KOPT-K1 (cell line): Measurements from ENCODE around the gene HSPA1B.

ENCODE experiments used
- H3K27ac ChIP-seq: fragments of 200-600 bp; sonication (generic); 2 replicates; pipeline ENCODE4 v1.5.1; 2016; ENCODE audit warnings: antibody characterized with exemption, mild to moderate bottlenecking, low read depth, low read length; ENCODE audit not compliant: poor library complexity, severe bottlenecking
- H3K36me3 ChIP-seq: fragments of 200-600 bp; sonication (generic); 2 replicates; pipeline ENCODE4 v1.5.1; 2017; ENCODE audit warnings: antibody characterized with exemption, mild to moderate bottlenecking, low read length, moderate library complexity; ENCODE audit not compliant: insufficient read depth
- H3K9me3 ChIP-seq: fragments of 200-600 bp; sonication (generic); 2 replicates; pipeline ENCODE4 v1.5.1; 2017; ENCODE audit warnings: antibody characterized with exemption, low read length, mild to moderate bottlenecking; ENCODE audit not compliant: insufficient read depth, poor library complexity, severe bottlenecking

The HSPA1B gene

DNA sequence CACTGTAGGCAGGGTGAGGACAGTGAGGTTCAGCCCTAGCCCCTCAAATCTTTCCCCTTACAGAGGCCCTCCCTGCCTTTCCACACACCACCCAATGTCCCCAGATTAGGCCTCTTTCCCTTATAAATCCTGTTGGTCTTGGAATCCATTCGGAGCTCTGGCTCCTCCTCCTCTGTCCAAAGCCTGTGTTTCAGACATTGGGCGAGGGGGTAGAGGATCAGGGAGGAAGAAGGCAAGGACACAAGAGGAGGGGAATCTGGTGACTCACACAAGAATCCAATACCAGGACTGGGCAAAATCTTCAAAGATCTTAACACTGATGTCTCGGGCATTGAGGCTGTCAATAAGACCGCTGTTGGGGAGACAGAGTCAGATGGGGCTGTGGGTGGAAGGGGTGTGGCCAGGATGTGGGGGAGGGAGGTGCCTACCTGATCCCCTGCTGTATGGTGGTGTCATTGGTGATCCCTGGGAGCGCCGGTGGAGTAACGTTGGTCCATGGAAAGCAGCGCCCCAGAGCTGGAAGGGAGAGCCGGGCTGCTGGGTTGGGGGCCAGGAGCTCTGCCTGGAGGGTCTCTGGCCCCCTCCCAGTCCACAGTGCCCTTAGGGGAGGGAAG, 43.6 kb downstream of the HSPA1B start:
- no peaks in the 10 kb centered on the region for H3K36me3 ChIP-seq
- H3K27ac ChIP-seq, result no peak overlapping the region
- H3K9me3 ChIP-seq, result no peaks in the 10 kb centered on the region

GRCh38 chr6:31874084-31874670, 46.6 kb downstream of the HSPA1B start:
- Histone ChIP-seq H3K36me3 (peaks cover 2% of the 10 kb centered on the region), H3K9me3 (no peaks in the 10 kb centered on the region), H3K27ac (no peak overlapping the region)

- H3K9me3 ChIP-seq, result no peaks in the 10 kb centered on the region
- peaks cover 11% of the 10 kb centered on the region for H3K36me3 ChIP-seq
- no peak overlapping the region for H3K27ac ChIP-seq
Observed at GRCh38 chr6:31874836-31875572, 47.5 kb downstream of the HSPA1B start.

GRCh38 chr6:31875877-31876276, 48.3 kb downstream of the HSPA1B start:
- Histone ChIP-seq H3K9me3 (no peaks in the 10 kb centered on the region), H3K36me3 (peaks cover 19% of the 10 kb centered on the region), H3K27ac (no peak overlapping the region)

DNA sequence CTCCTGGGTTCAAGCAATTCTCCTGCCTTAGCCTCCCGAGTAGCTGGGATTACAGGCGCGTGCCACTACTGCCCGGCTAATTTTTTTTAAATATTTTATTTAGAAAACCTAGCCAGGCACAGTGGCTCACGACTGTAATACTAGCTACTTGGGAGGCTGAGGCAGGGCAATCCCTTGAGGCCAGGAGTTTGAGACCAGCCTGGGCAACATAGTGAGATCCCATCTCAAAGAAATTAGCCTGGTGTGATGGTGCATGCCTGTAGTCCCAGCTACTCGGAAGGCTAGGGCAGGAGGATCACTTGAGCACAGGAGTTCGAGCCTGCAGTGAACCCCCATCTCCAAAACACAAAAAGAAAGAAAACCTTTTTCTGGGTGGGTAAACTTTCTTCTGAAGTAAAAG, 48.8 kb downstream of the HSPA1B start:
- Histone ChIP-seq H3K27ac (no peak overlapping the region), H3K36me3 (peaks cover 24% of the 10 kb centered on the region)

GRCh38 chr6:31877125-31877650, 49.6 kb downstream of the HSPA1B start:
- H3K9me3 ChIP-seq, result no peaks in the 10 kb centered on the region
- H3K36me3 ChIP-seq, result peaks cover 33% of the 10 kb centered on the region
- no peak overlapping the region for H3K27ac ChIP-seq

More for the DNA sequence above, 48.8 kb downstream of the HSPA1B start:
- no peaks in the 10 kb centered on the region for H3K9me3 ChIP-seq

- Histone ChIP-seq H3K9me3 (no peaks in the 10 kb centered on the region), H3K36me3 (peaks cover 38% of the 10 kb centered on the region), H3K27ac (no peak overlapping the region)
Observed at GRCh38 chr6:31877651-31878161, 50.2 kb downstream of the HSPA1B start.

GRCh38 chr6:31878222-31878621, 50.7 kb downstream of the HSPA1B start:
- peaks cover 43% of the 10 kb centered on the region for H3K36me3 ChIP-seq
- no peak overlapping the region for H3K27ac ChIP-seq
- H3K9me3 ChIP-seq, result no peaks in the 10 kb centered on the region

GRCh38 chr6:31878726-31879125, 51.2 kb downstream of the HSPA1B start, which contains the start of gene SLC44A4:
SLC44A4 (minus strand) TSS chr6:31878997; CDS start chr6:31878980, 17 bp downstream.
- H3K27ac ChIP-seq, result no peak within 1 kb of the TSS
- no peaks in the 10 kb centered on the region for H3K9me3 ChIP-seq
- H3K36me3 ChIP-seq, result peaks cover 48% of the 10 kb centered on the region

DNA sequence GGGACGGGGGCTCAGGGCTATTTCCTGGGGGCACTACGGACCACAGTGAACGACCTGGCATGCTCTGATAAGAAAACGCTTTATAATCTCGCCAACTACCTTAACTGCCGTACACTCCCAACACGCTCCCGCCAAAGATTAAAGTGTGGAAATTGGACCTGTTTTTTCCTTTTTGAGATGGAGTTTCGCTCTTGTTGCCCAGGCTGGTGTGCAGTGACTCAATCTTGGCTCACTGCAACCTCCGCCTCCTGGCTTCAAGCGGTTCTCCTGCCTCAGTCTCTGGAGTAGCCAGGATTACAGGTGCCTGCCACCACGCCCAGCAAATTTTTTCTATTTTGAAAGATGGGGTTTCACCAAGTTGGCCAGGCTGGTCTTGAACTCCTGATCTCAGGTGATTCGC, 51.6 kb downstream of the HSPA1B start:
- Histone ChIP-seq H3K9me3 (no peaks in the 10 kb centered on the region), H3K27ac (no peak overlapping the region), H3K36me3 (peaks cover 52% of the 10 kb centered on the region)
